ENCODE measurements around the gene GOPC. TPM values are rescaled to one million over a fixed set of nuclear protein-coding genes. Genes with fewer than 3 reads are reported as not detected.
"Not testable (repeated sequence)": the region's sequence is repeated elsewhere in the genome, so short reads cannot be mapped to it uniquely, and the experiment has no call there.

Gene GOPC
- total RNA-seq, 1 donor from 2014 or later, result 49.0 TPM

- TF ChIP-seq CTCF (IDR thresholded peaks at IDR 0.05; ENCODE audit: insufficient read depth, low read length, severe bottlenecking), result no peak
- H3K36me3 ChIP-seq (ENCODE audit: control insufficient read depth, insufficient read depth, low read length), result peaks cover 3% of the 10 kb centered on the region
- no peaks in the 10 kb centered on the region for H3K27me3 ChIP-seq (ENCODE audit: control insufficient read depth, insufficient read depth, low read length)
- H3K4me3 ChIP-seq (ENCODE audit: low read depth, low read length), result no peak overlapping the region
- DNase-seq (ENCODE audit: low read depth) (no peak), FAIRE-seq (no peak)
Observed at GRCh38 chr6:117530467-117531242, 71.7 kb downstream of the GOPC start.

- H3K27me3 ChIP-seq (ENCODE audit: control insufficient read depth, insufficient read depth, low read length), result no peaks in the 10 kb centered on the region
- DNase-seq (ENCODE audit: low read depth) (no peak), FAIRE-seq (no peak)
- TF ChIP-seq CTCF (IDR thresholded peaks at IDR 0.05; ENCODE audit: insufficient read depth, low read length, severe bottlenecking), result no peak
- H3K36me3 ChIP-seq (ENCODE audit: control insufficient read depth, insufficient read depth, low read length), result no peaks in the 10 kb centered on the region
- H3K4me3 ChIP-seq (ENCODE audit: low read depth, low read length), result no peak overlapping the region
Observed at GRCh38 chr6:117525607-117526006, 76.7 kb downstream of the GOPC start.

GRCh38 chr6:117521791-117522502 lies 80.4 kb downstream of the GOPC start:
- Histone ChIP-seq H3K4me3 (ENCODE audit: low read depth, low read length) (no peak overlapping the region), H3K27me3 (ENCODE audit: control insufficient read depth, insufficient read depth, low read length) (no peaks in the 10 kb centered on the region), H3K36me3 (ENCODE audit: control insufficient read depth, insufficient read depth, low read length) (peaks cover 1% of the 10 kb centered on the region)
- FAIRE-seq, result no peak
- TF ChIP-seq CTCF (IDR thresholded peaks at IDR 0.05; ENCODE audit: insufficient read depth, low read length, severe bottlenecking), result no peak
- no peak for DNase-seq (ENCODE audit: low read depth)

- Histone ChIP-seq H3K4me3 (ENCODE audit: low read depth, low read length) (no peak overlapping the region), H3K27me3 (ENCODE audit: control insufficient read depth, insufficient read depth, low read length) (no peaks in the 10 kb centered on the region), H3K36me3 (ENCODE audit: control insufficient read depth, insufficient read depth, low read length) (peaks cover 1% of the 10 kb centered on the region)
- no peak for TF ChIP-seq CTCF (IDR thresholded peaks at IDR 0.05; ENCODE audit: insufficient read depth, low read length, severe bottlenecking)
- no peak for DNase-seq (ENCODE audit: low read depth)
- no peak for FAIRE-seq
Observed at GRCh38 chr6:117520603-117521395, 81.5 kb downstream of the GOPC start.

- FAIRE-seq, result no peak
- H3K4me3 ChIP-seq (ENCODE audit: low read depth, low read length), result no peak overlapping the region
- TF ChIP-seq CTCF (IDR thresholded peaks at IDR 0.05; ENCODE audit: insufficient read depth, low read length, severe bottlenecking), result no peak
- peaks cover 1% of the 10 kb centered on the region for H3K36me3 ChIP-seq (ENCODE audit: control insufficient read depth, insufficient read depth, low read length)
- no peak for DNase-seq (ENCODE audit: low read depth)
- H3K27me3 ChIP-seq (ENCODE audit: control insufficient read depth, insufficient read depth, low read length), result no peaks in the 10 kb centered on the region
Observed at GRCh38 chr6:117518870-117519269, 83.4 kb downstream of the GOPC start.

GRCh38 chr6:117517995-117518394 lies 84.3 kb downstream of the GOPC start:
- H3K4me3 ChIP-seq (ENCODE audit: low read depth, low read length); DNase-seq (ENCODE audit: low read depth); FAIRE-seq; H3K36me3 ChIP-seq (ENCODE audit: control insufficient read depth, insufficient read depth, low read length); H3K27me3 ChIP-seq (ENCODE audit: control insufficient read depth, insufficient read depth, low read length): not testable (repeated sequence)
